Fibroblast of lung (primary cell): ENCODE data around the gene FARP1.

Source experiments
- EZH2 ChIP-seq: IDR thresholded peaks from 2 replicates; pipeline ENCODE4 v1.5.1; 2012; ENCODE audit warnings: low read length, control low read depth, mild to moderate bottlenecking; ENCODE audit errors: missing control alignments
- TF ChIP-seq, protein P1 (sequence below), 2 donors: IDR thresholded peaks in 1 of 2; conservative IDR thresholded peaks in 1 of 2; 1 replicate in 1 of 2; 2 replicates in 1 of 2; pipeline ENCODE4 v1.5.1; 2011 to 2012; ENCODE audit warnings: low read length in 2 of 2, control low read depth in 1 of 2, inconsistent platforms in 1 of 2, low read depth in 1 of 2, mild to moderate bottlenecking in 1 of 2

DNA sequence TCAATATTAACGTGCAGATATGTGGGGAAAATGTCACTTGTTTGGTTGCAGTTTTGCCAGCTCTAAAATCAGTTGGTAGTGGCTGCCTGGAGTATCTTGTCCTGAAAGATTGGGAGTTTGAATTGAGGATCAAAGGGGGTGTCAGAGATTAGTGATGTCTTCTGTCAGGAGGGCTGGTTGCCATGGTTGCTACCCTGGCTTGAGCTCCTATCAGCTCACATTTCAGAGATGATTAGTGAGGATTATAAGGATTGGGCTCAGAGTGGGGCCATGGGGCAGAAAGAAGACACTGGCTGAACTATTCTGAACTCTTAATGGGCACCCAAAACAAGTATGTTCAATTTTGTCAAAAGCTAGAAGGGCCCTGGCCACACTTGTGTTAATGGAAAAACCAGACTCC, 129.7 kb downstream of the FARP1 start:
- TF ChIP-seq, protein P1, sequence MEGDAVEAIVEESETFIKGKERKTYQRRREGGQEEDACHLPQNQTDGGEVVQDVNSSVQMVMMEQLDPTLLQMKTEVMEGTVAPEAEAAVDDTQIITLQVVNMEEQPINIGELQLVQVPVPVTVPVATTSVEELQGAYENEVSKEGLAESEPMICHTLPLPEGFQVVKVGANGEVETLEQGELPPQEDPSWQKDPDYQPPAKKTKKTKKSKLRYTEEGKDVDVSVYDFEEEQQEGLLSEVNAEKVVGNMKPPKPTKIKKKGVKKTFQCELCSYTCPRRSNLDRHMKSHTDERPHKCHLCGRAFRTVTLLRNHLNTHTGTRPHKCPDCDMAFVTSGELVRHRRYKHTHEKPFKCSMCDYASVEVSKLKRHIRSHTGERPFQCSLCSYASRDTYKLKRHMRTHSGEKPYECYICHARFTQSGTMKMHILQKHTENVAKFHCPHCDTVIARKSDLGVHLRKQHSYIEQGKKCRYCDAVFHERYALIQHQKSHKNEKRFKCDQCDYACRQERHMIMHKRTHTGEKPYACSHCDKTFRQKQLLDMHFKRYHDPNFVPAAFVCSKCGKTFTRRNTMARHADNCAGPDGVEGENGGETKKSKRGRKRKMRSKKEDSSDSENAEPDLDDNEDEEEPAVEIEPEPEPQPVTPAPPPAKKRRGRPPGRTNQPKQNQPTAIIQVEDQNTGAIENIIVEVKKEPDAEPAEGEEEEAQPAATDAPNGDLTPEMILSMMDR (conservative IDR thresholded peaks at IDR 0.05 in 1 of 2, IDR thresholded peaks at IDR 0.05 in 1 of 2; ENCODE audit: low read depth in 1 of 2, low read length in 2 of 2) = no peak
- no peak for TF ChIP-seq EZH2
